HG02798 (cell line): Measurements from ENCODE around the gene C2CD4B.

ENCODE experiments used
- ATAC-seq: cut with Tn5 transposase; IDR thresholded peaks from one replicate; pipeline ENCODE4 v1.9.1; 2021; ENCODE audit warnings: mild to moderate bottlenecking; ENCODE audit not compliant: unreplicated experiment, poor library complexity

C2CD4B gene, protein sequence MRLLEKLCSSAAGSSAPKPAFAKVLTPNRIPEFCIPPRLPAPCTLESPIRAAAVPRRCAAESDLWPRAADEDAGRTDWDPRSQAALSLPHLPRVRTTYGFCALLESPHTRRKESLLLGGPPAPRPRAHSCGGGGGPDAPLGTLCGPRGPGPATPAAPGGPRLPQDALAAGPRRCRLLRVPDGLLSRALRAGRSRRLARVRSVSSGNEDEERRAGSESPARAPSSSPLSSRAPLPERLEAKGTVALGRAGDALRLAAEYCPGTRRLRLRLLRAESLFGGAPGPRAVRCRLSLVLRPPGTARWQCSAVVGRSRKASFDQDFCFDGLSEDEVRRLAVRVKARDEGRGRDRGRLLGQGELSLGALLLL

DNA sequence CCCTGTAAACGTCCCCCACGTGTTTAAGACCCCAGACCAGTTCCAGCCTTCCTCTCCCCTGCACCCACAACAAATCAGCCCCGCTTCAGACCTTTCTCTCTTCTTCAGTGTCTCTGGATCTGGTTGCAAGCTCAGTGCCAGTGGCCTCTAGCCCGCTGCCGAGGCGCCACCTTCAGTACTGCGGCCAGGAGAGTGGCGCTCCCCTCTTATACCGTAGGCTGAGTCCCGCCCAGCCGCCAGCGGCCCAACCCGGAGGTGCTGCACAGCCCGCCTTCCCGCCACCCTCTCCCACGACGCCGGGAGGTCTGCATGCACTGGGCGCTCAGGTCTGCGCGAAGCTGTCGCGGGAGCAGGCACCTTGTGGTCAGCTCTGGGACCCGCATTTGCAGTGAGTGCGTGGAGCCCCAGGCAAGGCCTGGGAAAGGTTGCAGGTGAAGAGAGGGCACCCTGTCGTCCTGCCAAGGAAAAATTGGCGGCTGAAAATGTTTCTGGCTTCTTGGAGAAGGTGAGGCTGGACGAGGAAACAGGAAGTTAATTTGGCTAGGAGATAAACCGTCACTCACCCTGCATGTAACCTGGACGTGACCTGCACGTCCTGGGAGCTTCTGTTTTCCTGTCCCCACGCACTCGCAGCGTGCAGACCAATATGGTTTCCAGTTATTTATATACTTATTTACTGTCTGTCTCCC lies at the start of gene C2CD4B:
C2CD4B (minus strand) TSS at position 182 of the 689 bp plus-strand sequence. CDS start 301 bp downstream, outside the sequence.
- no peak for ATAC-seq

GRCh38 chr15:62212741-62213140 lies 47.7 kb upstream of the C2CD4B start:
- no peak for ATAC-seq

- ATAC-seq, result no peak
Measured at GRCh38 chr15:62211348-62211747, 46.3 kb upstream of the C2CD4B start.

DNA sequence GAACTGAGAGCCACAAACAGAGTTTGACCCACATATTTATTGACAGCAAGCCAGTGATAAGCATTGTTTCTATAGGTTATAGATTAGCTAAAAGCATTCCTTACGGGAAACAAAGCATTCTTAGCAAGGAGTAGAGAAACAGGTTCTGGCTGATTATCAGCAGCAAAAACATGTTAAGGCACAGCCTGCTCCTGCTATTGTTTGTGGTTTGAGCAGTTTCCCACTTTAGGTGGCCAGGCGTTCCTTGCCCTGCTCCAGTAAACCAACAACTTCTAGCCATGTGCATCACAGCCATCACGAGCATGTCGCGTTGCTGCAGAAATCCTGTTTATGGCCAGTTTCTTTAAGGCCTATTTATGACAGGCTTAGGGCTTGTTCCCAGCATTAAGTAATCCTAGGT lies 44.7 kb upstream of the C2CD4B start:
- no peak for ATAC-seq

DNA sequence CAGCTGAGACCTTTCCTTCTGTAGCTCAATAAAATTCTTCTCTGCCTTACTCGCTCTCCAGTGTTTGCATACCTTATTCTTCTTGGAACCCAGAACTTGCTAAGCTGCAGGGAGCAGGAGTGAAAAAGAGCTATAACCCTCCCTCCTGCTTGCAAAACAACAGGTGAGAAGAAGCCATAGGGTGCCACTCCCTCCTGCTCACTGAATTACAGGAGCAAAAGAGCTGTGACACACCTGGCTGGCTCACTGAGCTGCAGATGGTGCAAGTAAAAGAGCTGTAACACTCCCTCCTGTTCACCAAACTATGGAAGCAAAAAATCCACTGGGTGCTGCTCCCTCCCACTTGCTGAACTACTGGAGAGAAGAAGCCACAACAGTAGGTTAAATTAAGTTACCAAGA lies 44.2 kb upstream of the C2CD4B start:
- no peak for ATAC-seq

DNA sequence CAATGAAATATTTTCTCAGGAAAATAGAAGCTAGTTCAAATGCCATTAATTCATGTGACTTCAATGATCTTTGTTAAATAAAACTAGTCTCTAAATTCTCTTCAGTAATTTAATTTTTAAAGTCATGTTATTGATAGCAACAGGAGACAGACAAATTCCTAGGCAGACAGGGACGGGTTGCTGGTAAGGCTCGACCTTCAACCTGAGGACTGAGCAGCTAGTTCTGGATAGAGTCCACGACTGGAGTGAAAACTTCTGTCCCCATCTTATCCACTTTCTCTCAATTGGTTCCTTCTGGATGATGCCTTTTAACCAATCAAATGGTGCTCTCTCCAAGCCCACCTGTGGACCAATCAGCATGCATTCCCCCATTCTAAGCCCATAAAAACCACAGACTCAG lies 43.8 kb upstream of the C2CD4B start:
- ATAC-seq, result no peak

DNA sequence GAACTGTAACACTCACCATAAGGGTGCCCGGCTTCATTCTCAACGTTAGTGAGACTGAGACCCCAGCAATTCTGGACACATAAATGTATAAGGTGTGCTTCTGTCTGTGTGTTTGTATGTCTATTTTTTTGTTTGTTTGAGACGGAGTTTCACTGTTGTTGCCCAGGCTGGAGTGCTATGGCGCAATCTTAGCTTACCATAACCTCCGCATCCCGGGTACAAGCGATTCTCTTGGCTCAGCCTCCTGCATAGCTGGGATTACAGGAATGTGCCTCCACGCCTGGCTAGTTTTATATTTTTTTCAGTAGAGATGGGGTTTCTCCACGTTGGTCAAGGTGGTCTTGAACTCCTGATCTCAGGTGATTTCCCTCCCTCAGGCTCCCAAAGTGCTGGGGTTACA lies 43.3 kb upstream of the C2CD4B start:
- no peak for ATAC-seq

GRCh38 chr15:62190675-62191074 lies 25.6 kb upstream of the C2CD4B start:
- ATAC-seq, result no peak

- ATAC-seq, result no peak
Measured at GRCh38 chr15:62190274-62190673, 25.2 kb upstream of the C2CD4B start.

GRCh38 chr15:62188744-62189143 lies 23.7 kb upstream of the C2CD4B start:
- no peak for ATAC-seq

GRCh38 chr15:62187910-62188309 lies 22.8 kb upstream of the C2CD4B start:
- no peak for ATAC-seq

DNA sequence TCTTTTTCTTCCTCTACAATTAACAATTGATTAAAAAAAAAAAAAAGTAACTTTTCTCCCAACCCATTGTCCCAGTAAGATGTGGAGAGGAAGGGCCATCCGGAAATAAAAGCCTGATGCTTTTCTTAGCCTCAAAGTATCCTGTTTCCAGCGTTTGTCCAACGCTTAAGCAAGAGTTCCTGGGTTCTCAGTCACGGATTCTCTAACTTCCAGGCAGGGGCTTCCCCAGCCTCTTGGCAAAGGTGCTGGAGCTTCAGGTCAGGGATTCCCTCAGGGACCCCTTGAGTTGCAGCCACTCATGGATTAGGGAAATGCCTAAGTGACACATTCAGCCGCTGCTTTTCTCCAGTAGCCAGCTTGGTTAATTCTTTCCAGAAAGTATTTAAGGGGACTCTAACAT lies 22.3 kb upstream of the C2CD4B start:
- ATAC-seq, result no peak

- no peak for ATAC-seq
Measured at GRCh38 chr15:62186578-62186977, 21.5 kb upstream of the C2CD4B start.

GRCh38 chr15:62183130-62183529 lies 18.0 kb upstream of the C2CD4B start:
- ATAC-seq, result no peak

GRCh38 chr15:62173215-62173614 lies 8.1 kb upstream of the C2CD4B start:
- no peak for ATAC-seq

- ATAC-seq, result no peak
Measured at GRCh38 chr15:62171882-62172281, 6.8 kb upstream of the C2CD4B start.

DNA sequence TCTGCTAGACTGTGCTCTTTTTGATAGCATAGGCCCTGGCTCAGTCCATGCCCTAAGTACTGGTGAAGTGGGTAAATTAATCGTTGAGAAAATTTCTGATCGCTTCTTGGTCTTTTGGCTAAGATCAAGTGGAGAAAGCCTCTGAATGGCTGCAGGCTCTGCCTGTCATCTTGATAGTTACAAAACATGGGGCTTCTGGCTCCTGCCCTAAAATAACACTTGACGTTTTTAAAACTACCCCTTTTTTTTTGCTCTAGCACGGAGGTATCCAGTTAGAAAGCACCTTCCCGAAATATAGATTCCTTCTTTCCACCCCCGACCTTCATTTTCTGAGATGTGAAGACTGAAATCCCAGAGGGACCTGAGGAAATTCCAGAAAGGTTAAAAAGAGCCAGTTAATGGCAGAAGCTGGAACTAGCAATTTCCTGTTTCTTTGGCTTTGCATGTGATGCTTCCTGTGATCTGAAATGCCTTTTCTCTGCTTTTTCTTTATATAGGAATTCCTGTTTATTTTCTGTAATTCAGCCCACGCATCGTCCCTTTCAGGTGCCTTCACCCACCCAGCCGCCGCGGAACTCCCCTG lies 799 bp upstream of the C2CD4B start:
- ATAC-seq, result no peak

DNA sequence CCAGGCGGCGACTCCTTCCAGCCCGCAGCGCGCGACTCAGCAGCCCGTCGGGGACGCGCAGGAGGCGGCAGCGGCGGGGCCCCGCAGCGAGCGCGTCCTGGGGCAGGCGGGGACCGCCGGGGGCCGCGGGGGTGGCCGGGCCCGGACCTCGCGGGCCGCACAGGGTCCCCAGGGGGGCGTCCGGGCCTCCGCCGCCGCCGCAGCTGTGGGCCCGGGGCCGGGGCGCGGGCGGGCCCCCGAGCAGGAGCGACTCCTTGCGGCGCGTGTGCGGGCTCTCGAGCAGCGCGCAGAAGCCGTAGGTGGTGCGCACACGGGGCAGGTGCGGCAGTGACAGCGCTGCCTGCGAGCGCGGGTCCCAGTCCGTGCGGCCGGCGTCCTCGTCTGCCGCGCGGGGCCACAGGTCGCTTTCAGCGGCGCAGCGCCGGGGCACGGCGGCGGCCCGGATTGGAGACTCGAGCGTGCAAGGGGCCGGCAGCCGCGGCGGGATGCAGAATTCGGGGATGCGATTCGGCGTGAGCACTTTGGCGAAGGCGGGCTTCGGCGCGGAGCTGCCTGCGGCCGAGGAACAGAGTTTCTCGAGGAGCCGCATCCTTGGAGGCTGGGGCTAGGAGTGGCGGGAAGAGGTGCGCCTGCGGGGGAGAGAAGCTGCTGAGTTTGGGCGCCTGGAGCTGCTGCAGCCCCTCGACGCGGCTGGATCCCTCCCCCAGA lies 535 bp downstream of the C2CD4B start:
- no peak for ATAC-seq

DNA sequence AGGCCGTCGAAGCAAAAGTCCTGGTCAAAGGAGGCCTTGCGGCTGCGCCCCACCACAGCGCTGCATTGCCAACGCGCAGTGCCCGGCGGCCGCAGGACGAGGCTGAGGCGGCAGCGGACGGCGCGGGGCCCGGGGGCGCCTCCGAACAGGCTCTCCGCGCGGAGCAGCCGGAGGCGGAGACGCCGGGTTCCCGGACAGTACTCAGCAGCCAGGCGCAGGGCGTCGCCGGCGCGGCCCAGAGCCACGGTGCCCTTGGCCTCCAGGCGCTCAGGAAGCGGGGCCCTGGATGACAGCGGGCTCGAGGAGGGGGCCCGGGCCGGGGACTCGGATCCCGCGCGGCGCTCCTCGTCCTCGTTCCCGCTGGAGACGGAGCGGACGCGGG lies 1.1 kb downstream of the C2CD4B start:
- no peak for ATAC-seq

- no peak for ATAC-seq
Measured at GRCh38 chr15:62163397-62164013, 1.6 kb downstream of the C2CD4B start.

DNA sequence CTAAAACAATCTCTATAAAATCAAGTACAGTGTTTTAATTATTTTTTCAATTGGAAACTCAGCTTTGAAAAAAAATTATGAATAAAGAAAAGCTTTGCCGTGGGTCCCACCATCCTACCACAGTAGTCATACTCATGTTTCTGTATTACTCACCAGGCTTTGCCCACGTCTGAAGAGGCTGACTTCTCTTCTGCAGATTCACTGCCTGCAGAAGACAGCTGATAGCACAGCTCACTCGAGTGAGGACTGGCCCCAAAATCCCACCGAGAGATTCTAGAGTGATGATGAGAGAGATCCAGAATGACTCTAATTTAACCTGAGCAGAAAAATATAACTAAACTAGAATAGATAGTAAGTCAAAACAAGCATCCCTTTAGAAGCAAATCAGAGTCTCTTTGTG lies 11.9 kb downstream of the C2CD4B start:
- no peak for ATAC-seq
